A549 treated with AZD9567 at 1 μM for 4 hours (cell line): ENCODE measurements around the gene SLC41A1. TPM values are rescaled to one million over a fixed set of nuclear protein-coding genes. Genes with fewer than 3 reads are reported as not detected.

Source experiments
- total RNA-seq: library from RNA; stranded (reverse); fragments of 200-300 nt; extraction: Qiagen RNA extraction; gene quantifications from 5 replicates; pipeline ENCODE4 v1.2.3, GENCODE V29; 2022; ENCODE audit not compliant: insufficient read depth

The SLC41A1 gene
- total RNA-seq, result 15.2 to 23.9 TPM (median 22.9 TPM) in 5 replicates

DNA sequence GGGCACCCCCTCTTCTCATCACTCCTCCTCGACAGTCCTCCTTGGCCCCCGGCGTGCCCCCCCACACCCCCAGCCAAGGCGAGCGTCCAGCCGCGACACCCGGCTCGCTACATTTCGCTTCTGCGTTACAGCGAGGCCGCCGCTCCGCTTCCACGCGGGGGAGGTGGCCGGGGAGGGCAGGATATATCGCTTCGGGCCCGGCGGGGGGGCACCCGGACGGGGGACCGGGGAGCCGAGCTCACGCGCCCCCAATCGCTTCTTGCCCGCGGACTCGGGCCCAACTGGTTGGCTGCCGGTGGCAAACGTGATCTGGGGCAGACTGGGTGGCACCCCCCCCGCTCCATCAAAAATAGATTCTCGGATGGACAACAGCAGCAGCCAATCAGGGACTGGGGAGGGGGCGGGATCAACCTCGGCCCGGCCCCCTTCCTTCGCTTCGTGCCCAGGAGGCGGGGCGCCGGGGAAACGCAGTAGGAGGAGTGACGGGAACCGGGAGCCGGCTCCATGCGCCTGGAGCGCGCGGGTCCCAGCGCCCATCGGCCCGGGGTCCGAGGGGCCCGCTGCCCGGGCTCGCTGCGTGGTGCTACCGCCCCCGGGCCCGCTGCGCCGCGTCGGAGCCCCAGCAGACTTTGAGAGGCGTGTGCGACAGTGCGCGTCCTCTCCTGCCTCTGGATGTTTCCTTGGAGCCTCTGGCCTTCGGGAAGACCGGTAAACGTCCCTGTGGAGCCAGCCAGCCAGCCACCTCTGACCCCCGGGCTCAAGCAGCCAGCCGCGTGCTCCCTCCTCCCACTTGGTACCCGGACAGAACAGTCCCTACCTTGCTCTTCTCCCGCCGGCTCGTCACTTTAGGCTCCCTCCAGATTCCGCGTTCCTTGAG is at the start of gene SLC41A1:
Gene SLC41A1 (minus strand): TSS at position 321 of the 877 bp plus-strand sequence. CDS start 2,757 bp downstream, outside the sequence.

GRCh38 chr1:205849619-205850355 is 36.8 kb upstream of the SLC41A1 start, which contains the start of gene PM20D1:
PM20D1 (minus strand) TSS chr1:205850132; CDS start chr1:205850072, 60 bp downstream.

DNA sequence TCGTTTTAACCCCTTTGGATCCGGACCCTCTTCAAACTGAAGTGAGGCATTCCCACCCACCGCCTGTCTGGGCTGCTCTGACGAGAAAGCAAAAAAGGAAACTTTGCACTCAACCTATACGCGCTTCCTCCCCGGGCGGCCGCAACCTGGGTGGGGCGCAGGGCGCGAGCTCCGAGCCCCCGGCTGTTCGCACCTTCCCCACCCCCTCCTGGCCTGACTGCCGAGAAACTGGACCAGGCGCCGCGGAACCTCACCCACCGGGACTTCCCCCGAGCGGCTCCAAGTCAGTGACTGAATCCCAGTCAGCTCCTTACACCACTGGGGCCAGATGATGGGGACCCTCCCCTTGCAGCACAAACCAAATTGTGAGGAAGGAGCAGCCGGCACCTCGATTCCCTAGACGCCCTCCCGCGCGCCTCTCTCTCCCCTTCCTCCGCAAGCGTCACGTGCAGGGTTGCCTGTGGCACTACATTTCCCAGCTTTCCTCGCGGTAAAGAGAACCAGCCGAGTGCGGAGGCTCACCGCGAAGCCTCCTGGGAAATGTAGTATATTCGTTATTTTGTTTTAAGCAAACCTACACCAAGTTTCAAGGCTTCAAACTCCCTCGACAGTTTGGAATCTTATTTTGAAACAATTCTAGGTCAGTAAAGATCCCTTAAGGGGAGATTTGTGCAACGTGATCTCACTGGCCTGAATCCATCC is 37.8 kb downstream of the SLC41A1 start, which contains the start of gene RAB29:
Gene RAB29 (minus strand): TSS at position 468 of the 702 bp plus-strand sequence. CDS start 526 bp downstream, outside the sequence.

GRCh38 chr1:205750138-205751035 is 62.6 kb downstream of the SLC41A1 start, which contains the start of gene NUCKS1:
NUCKS1 (minus strand) TSS chr1:205750182; CDS start chr1:205749973, 209 bp downstream.

Other genes starting within 250 kb of the SLC41A1 start
- 6.0 to 13.4 TPM (median 6.8 TPM) in 5 replicates for gene ELK4, start 181.2 kb downstream of the SLC41A1 start, total RNA-seq
- 3.9 to 5.5 TPM (median 5.0 TPM) in 5 replicates for gene SLC45A3, start 132.7 kb downstream of the SLC41A1 start, total RNA-seq
- gene NUCKS1, start 63.0 kb downstream of the SLC41A1 start, total RNA-seq, result 106 to 118 TPM (median 110 TPM) in 5 replicates
- 8.7 to 10.7 TPM (median 9.4 TPM) in 5 replicates for gene RAB29, start 37.7 kb downstream of the SLC41A1 start, total RNA-seq
- gene PM20D1, start 36.9 kb upstream of the SLC41A1 start, total RNA-seq, result not detected in 5 replicates
- 0.06 to 0.13 TPM (median 0.08 TPM) in 4 of 5 replicates, not detected in the other for gene SLC26A9, start 130.3 kb upstream of the SLC41A1 start, total RNA-seq
- gene RAB7B, start 190.2 kb upstream of the SLC41A1 start, total RNA-seq, result 0.81 to 1.5 TPM (median 0.99 TPM) in 4 of 5 replicates, not detected in the other
- not detected in 5 replicates for gene CTSE, start 210.7 kb upstream of the SLC41A1 start, total RNA-seq
- gene RHEX, start 240.0 kb upstream of the SLC41A1 start, total RNA-seq, result not detected in 5 replicates